ENCODE measurements around the gene FBLN2.

The FBLN2 gene

GRCh38 chr3:13506239-13506638 is 42.7 kb upstream of the FBLN2 start:
- H3K36me3 ChIP-seq = no peaks in the 10 kb centered on the region
- H3K9me3 ChIP-seq = no peaks in the 10 kb centered on the region
- TF ChIP-seq CTCF (IDR thresholded peaks at IDR 0.05) = no peak
- peaks cover 17% of the 10 kb centered on the region for H3K27me3 ChIP-seq
- no peak overlapping the region for H3K27ac ChIP-seq
- H3K4me3 ChIP-seq (ENCODE audit: low read depth in 1 of 2, low read length in 1 of 2) = no peak overlapping the region
- no peaks in the 10 kb centered on the region for H3K4me1 ChIP-seq (ENCODE audit: control insufficient read depth in 1 of 2, insufficient read depth in 1 of 2, low read depth in 1 of 2, low read length in 1 of 2)

- Histone ChIP-seq H3K4me1 (ENCODE audit: control insufficient read depth in 1 of 2, insufficient read depth in 1 of 2, low read depth in 1 of 2, low read length in 1 of 2) (no peaks in the 10 kb centered on the region), H3K27me3 (peaks cover 17% of the 10 kb centered on the region)
- TF ChIP-seq CTCF (IDR thresholded peaks at IDR 0.05) = no peak
Observed at GRCh38 chr3:13506680-13507079, 42.2 kb upstream of the FBLN2 start.

GRCh38 chr3:13507247-13507569 is 41.7 kb upstream of the FBLN2 start:
- H3K36me3 ChIP-seq = no peaks in the 10 kb centered on the region
- TF ChIP-seq CTCF (IDR thresholded peaks at IDR 0.05) = no peak
- H3K9me3 ChIP-seq = no peaks in the 10 kb centered on the region
- H3K4me1 ChIP-seq (ENCODE audit: control insufficient read depth in 1 of 2, insufficient read depth in 1 of 2, low read depth in 1 of 2, low read length in 1 of 2) = no peaks in the 10 kb centered on the region
- peaks cover 17% of the 10 kb centered on the region for H3K27me3 ChIP-seq
- no peak overlapping the region for H3K27ac ChIP-seq
- H3K4me3 ChIP-seq (ENCODE audit: low read depth in 1 of 2, low read length in 1 of 2) = no peak overlapping the region

More at GRCh38 chr3:13506680-13507079, 42.2 kb upstream of the FBLN2 start:
- H3K9me3 ChIP-seq = no peaks in the 10 kb centered on the region
- H3K36me3 ChIP-seq = no peaks in the 10 kb centered on the region
- H3K4me3 ChIP-seq (ENCODE audit: low read depth in 1 of 2, low read length in 1 of 2) = no peak overlapping the region
- H3K27ac ChIP-seq = no peak overlapping the region

- TF ChIP-seq CTCF (IDR thresholded peaks at IDR 0.05) = no peak
- no peak overlapping the region for H3K27ac ChIP-seq
- H3K4me1 ChIP-seq (ENCODE audit: control insufficient read depth in 1 of 2, insufficient read depth in 1 of 2, low read depth in 1 of 2, low read length in 1 of 2) = no peaks in the 10 kb centered on the region
- H3K27me3 ChIP-seq = peaks cover 17% of the 10 kb centered on the region
- no peak overlapping the region for H3K4me3 ChIP-seq (ENCODE audit: low read depth in 1 of 2, low read length in 1 of 2)
- no peaks in the 10 kb centered on the region for H3K9me3 ChIP-seq
- H3K36me3 ChIP-seq = no peaks in the 10 kb centered on the region
Observed at GRCh38 chr3:13507570-13508339, 41.2 kb upstream of the FBLN2 start.

- no peaks in the 10 kb centered on the region for H3K4me1 ChIP-seq (ENCODE audit: control insufficient read depth in 1 of 2, insufficient read depth in 1 of 2, low read depth in 1 of 2, low read length in 1 of 2)
- no peak for TF ChIP-seq CTCF (IDR thresholded peaks at IDR 0.05)
- H3K27me3 ChIP-seq = peaks cover 17% of the 10 kb centered on the region
- H3K4me3 ChIP-seq (ENCODE audit: low read depth in 1 of 2, low read length in 1 of 2) = no peak overlapping the region
- no peaks in the 10 kb centered on the region for H3K36me3 ChIP-seq
- no peak overlapping the region for H3K27ac ChIP-seq
- H3K9me3 ChIP-seq = no peaks in the 10 kb centered on the region
Observed at GRCh38 chr3:13508496-13508895, 40.4 kb upstream of the FBLN2 start.

Data from neutrophil (primary cell).